ENCODE data around the gene C10orf143. TPM values are rescaled to one million over a fixed set of nuclear protein-coding genes. Genes with fewer than 3 reads are reported as not detected.
"Not testable (repeated sequence)": the region's sequence is repeated elsewhere in the genome, so short reads cannot be mapped to it uniquely, and the experiment has no call there.

The C10orf143 gene
- total RNA-seq, 2 experiments from 2014 or later: 4.4 to 4.7 TPM

GRCh38 chr10:130026670-130027456 is 83.8 kb downstream of the C10orf143 start:
- no peaks in the 10 kb centered on the region for H3K4me1 Mint-ChIP-seq (ENCODE audit: low read depth)
- ChIA-PET POLR2A (no interaction called here), CTCF (no interaction called here)
- H3K27ac Mint-ChIP-seq: no peak overlapping the region
- DNase-seq (no peak), ATAC-seq (no peak)
- H3K4me3 Mint-ChIP-seq: no peak overlapping the region
- no peaks in the 10 kb centered on the region for H3K27me3 Mint-ChIP-seq (ENCODE audit: low read depth)
- no peaks in the 10 kb centered on the region for H3K9me3 Mint-ChIP-seq (ENCODE audit: insufficient read depth)
- no peaks in the 10 kb centered on the region for H3K36me3 Mint-ChIP-seq (ENCODE audit: low read depth)

DNA sequence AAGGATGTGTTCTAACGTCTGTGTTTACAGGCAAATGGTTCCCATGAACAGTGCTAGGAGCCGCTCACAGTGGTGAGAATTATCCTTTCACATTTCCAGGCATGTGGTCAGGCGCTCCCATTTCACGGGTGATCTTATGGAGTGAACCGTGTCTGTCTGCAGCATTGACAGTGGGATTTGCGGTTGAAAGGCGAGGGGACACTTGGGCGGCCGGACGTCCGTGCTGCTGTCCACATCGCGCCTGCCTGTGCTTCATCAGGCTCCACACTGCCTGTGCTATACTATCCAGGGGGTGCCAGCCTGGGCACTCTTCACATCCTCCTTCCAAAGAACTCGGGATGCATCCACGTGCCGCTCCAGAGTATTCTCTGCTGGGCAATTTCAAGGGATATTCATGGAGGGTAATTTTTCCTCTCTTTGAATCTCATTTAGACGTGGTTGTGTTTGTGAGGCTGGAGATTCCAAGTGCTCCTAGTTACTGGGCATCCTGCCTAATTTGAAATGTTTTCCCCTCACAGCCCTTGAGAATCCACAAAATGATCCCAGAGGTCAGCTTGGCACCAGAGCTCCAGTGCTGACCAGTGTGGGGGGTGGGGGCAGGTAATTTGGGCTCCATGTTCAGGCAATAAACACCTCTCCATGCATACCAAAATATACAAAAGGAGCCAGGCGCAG is 84.7 kb downstream of the C10orf143 start:
- H3K36me3 Mint-ChIP-seq (ENCODE audit: low read depth): no peaks in the 10 kb centered on the region

DNA sequence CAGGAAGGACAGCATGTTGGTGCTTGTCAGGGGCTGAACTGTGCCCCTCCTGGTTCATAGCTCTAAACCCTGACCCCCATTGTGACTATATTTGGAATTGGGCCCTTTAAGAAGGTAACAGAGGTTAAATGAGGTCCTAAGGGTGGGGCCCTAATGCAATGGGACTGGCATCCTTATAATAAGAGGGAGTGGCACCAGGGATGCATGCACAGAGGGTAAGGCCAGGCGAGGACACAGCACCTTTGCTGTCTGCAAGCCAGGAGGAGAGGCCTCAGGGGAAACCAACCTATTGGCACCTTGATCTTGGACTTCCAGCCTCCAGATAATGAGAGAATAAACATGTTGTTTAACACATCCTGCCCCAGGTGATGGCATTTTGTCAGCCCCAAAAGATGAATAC is 85.3 kb downstream of the C10orf143 start:
- H3K4me3 Mint-ChIP-seq: no peak overlapping the region
- H3K36me3 Mint-ChIP-seq (ENCODE audit: low read depth): no peaks in the 10 kb centered on the region
- H3K9me3 Mint-ChIP-seq (ENCODE audit: insufficient read depth): no peaks in the 10 kb centered on the region
- ATAC-seq: no peak
- H3K27me3 Mint-ChIP-seq (ENCODE audit: low read depth): no peaks in the 10 kb centered on the region
- H3K27ac Mint-ChIP-seq: no peak overlapping the region
- no peaks in the 10 kb centered on the region for H3K4me1 Mint-ChIP-seq (ENCODE audit: low read depth)
- ChIA-PET CTCF (no interaction called here), POLR2A (no interaction called here)
- no peak for DNase-seq

More for the DNA sequence above, 84.7 kb downstream of the C10orf143 start:
- H3K9me3 Mint-ChIP-seq (ENCODE audit: insufficient read depth): no peaks in the 10 kb centered on the region
- H3K27me3 Mint-ChIP-seq (ENCODE audit: low read depth): no peaks in the 10 kb centered on the region
- ATAC-seq (no peak), DNase-seq (no peak)
- no peak overlapping the region for H3K27ac Mint-ChIP-seq
- ChIA-PET POLR2A (no interaction called here), CTCF (no interaction called here)
- H3K4me1 Mint-ChIP-seq (ENCODE audit: low read depth): no peaks in the 10 kb centered on the region
- no peak overlapping the region for H3K4me3 Mint-ChIP-seq

- DNase-seq (no peak), ATAC-seq (no peak)
- Mint-ChIP-seq H3K27ac (no peak overlapping the region), H3K9me3 (ENCODE audit: insufficient read depth) (no peaks in the 10 kb centered on the region), H3K27me3 (ENCODE audit: low read depth) (no peaks in the 10 kb centered on the region), H3K36me3 (ENCODE audit: low read depth) (no peaks in the 10 kb centered on the region), H3K4me1 (ENCODE audit: low read depth) (no peaks in the 10 kb centered on the region), H3K4me3 (no peak overlapping the region)
- CTCF ChIA-PET: no interaction called here
- POLR2A ChIA-PET: no interaction called here
These were observed 85.8 kb downstream of the C10orf143 start for GRCh38 chr10:130024779-130025325.

- POLR2A ChIA-PET, H3K27ac Mint-ChIP-seq: not testable (repeated sequence)
These were observed 86.3 kb downstream of the C10orf143 start for GRCh38 chr10:130024326-130024725.

GRCh38 chr10:130023454-130024230 is 87.0 kb downstream of the C10orf143 start:
- H3K36me3 Mint-ChIP-seq (ENCODE audit: low read depth): no peaks in the 10 kb centered on the region
- H3K27ac Mint-ChIP-seq: no peak overlapping the region
- H3K4me1 Mint-ChIP-seq (ENCODE audit: low read depth): no peaks in the 10 kb centered on the region
- CTCF ChIA-PET: no interaction called here
- H3K27me3 Mint-ChIP-seq (ENCODE audit: low read depth): no peaks in the 10 kb centered on the region
- ATAC-seq: no peak
- no peak for DNase-seq
- H3K9me3 Mint-ChIP-seq (ENCODE audit: insufficient read depth): no peaks in the 10 kb centered on the region
- no peak overlapping the region for H3K4me3 Mint-ChIP-seq
- POLR2A ChIA-PET: no interaction called here

More at GRCh38 chr10:130024326-130024725, 86.3 kb downstream of the C10orf143 start:
- H3K4me3 Mint-ChIP-seq; H3K4me1 Mint-ChIP-seq (ENCODE audit: low read depth); H3K9me3 Mint-ChIP-seq (ENCODE audit: insufficient read depth); DNase-seq; ATAC-seq; H3K36me3 Mint-ChIP-seq (ENCODE audit: low read depth); CTCF ChIA-PET; H3K27me3 Mint-ChIP-seq (ENCODE audit: low read depth): not testable (repeated sequence)

- ATAC-seq: no peak
- POLR2A ChIA-PET: interaction anchor here (0.6 kb wide), 1 partner anchor 41 kb away, joined by 4 read pairs; no protein-coding TSS in a partner anchor
- H3K9me3 Mint-ChIP-seq (ENCODE audit: insufficient read depth): no peaks in the 10 kb centered on the region
- CTCF ChIA-PET: no interaction called here
- no peak overlapping the region for H3K4me3 Mint-ChIP-seq
- DNase-seq: no peak
- peaks cover 7% of the 10 kb centered on the region for H3K4me1 Mint-ChIP-seq (ENCODE audit: low read depth)
- no peak overlapping the region for H3K27ac Mint-ChIP-seq
- no peaks in the 10 kb centered on the region for H3K27me3 Mint-ChIP-seq (ENCODE audit: low read depth)
- H3K36me3 Mint-ChIP-seq (ENCODE audit: low read depth): no peaks in the 10 kb centered on the region
These were observed 87.9 kb downstream of the C10orf143 start for GRCh38 chr10:130022511-130023299.

DNA sequence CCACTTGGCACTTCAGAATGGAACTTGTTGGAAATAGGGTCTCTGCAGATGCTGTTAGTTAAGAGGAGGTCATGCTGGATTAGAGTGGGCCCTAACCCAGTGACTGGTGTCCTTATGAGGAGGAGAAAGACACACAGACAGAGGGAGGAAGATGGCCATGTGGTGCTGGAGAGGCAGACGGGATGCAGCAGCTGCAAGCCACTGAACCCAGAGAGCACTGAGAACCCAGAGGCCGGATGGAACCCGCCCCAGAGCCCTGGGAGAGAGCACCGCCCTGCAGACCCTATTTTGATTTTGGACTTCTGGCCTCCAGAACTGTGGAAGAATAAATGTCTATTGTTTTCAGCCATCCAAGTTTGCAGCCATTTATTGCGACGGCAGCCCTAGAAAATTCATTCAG is 88.5 kb downstream of the C10orf143 start:
- no peak overlapping the region for H3K4me3 Mint-ChIP-seq
- ATAC-seq (no peak), DNase-seq (no peak)
- H3K36me3 Mint-ChIP-seq (ENCODE audit: low read depth): no peaks in the 10 kb centered on the region
- no peaks in the 10 kb centered on the region for H3K9me3 Mint-ChIP-seq (ENCODE audit: insufficient read depth)
- ChIA-PET CTCF (no interaction called here), POLR2A (interaction anchor here (0.6 kb wide), 1 partner anchor 41 kb away, joined by 4 read pairs; no protein-coding TSS in a partner anchor)
- H3K4me1 Mint-ChIP-seq (ENCODE audit: low read depth): peaks cover 7% of the 10 kb centered on the region
- H3K27me3 Mint-ChIP-seq (ENCODE audit: low read depth): no peaks in the 10 kb centered on the region
- no peak overlapping the region for H3K27ac Mint-ChIP-seq

DNA sequence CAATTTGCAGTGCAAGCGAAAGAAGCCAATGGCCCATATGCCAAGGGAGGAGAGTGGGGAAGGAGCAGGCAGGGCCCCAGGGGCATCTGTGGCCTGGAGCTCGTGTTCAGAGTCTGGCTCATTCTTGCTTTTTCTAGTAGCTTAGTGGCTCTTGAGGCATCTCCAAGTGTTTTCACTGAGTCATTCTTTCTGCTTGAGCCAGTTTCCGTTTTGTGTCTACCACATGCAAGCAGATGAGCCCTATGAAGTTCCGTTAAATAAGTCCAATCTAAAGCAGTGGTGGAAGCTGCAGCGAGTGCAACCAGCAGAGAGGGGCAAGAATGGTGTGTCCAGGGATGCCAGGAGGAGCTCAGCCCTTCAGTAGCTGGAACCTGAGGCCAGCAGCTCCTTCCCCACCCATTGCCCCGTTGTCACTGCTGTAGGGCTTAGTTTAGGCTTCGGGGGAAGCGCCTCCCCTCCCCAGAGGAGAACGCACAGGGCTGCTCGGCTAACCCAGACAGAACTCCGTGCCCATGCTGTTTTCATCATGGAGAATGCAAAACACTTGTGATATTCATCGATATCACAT is 89.2 kb downstream of the C10orf143 start:
- Mint-ChIP-seq H3K27me3 (ENCODE audit: low read depth) (no peaks in the 10 kb centered on the region), H3K4me1 (ENCODE audit: low read depth) (peaks cover 7% of the 10 kb centered on the region), H3K4me3 (no peak overlapping the region), H3K36me3 (ENCODE audit: low read depth) (no peaks in the 10 kb centered on the region), H3K27ac (no peak overlapping the region), H3K9me3 (ENCODE audit: insufficient read depth) (no peaks in the 10 kb centered on the region)
- ChIA-PET POLR2A (no interaction called here), CTCF (no interaction called here)
- ATAC-seq (no peak), DNase-seq (no peak)

DNA sequence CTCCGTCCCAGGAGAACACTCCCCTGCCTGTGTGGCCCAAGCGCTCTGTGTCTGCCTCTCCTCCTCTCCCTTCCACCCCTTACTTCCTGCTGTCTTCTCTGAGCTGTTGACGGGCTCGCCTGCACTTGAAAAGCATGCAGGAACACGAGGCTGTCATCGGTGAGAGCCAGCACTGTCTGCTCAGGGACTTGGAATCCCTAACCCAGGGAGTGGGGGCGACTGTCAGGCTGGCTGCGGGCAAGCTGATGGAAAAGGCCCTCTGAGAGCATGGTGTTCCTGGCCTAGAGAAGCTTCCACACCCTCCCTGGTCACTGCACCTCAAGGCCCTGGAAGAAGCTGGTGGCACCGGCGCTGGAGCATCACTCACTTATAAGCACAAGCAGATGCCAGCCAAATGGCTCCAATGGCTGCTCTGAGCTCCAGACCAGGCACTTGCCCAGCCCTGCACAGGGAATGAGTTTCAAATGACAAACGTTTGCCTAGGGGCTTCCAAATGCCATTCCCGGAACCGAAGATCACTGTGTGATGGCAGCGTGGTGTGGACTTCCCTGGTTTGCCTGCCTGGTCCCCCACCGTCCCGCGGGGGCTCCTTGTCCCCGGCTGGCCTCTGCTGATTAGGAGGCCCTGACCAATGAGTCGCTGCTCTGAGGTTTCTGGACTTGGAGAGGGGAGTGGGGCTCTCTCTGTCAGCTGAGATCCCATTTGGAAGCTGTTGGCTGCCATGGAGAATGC is 89.8 kb downstream of the C10orf143 start:
- POLR2A ChIA-PET: no interaction called here
- CTCF ChIA-PET: no interaction called here
- Mint-ChIP-seq H3K9me3 (ENCODE audit: insufficient read depth) (no peaks in the 10 kb centered on the region), H3K4me1 (ENCODE audit: low read depth) (peaks cover 7% of the 10 kb centered on the region), H3K36me3 (ENCODE audit: low read depth) (no peaks in the 10 kb centered on the region), H3K4me3 (no peak overlapping the region), H3K27ac (no peak overlapping the region), H3K27me3 (ENCODE audit: low read depth) (no peaks in the 10 kb centered on the region)
- ATAC-seq (no peak), DNase-seq (no peak)
